ENCODE data around the gene ASCC3. TPM values are rescaled to one million over a fixed set of nuclear protein-coding genes. Genes with fewer than 3 reads are reported as not detected.
A peak's percentile ranks its signal among the peaks of the same experiment; 100 is the strongest.

ASCC3 gene
- total RNA-seq, 1 donor from 2014 or later = 57.9 TPM

- Mint-ChIP-seq H3K9me3 (ENCODE audit: unreplicated experiment) (no peaks in the 10 kb centered on the region), H3K4me1 (ENCODE audit: unreplicated experiment) (no peaks in the 10 kb centered on the region), H3K27me3 (ENCODE audit: unreplicated experiment) (no peaks in the 10 kb centered on the region), H3K4me3 (ENCODE audit: unreplicated experiment) (no peak overlapping the region), H3K27ac (ENCODE audit: unreplicated experiment) (no peak overlapping the region), H3K36me3 (ENCODE audit: low read depth, unreplicated experiment) (no peaks in the 10 kb centered on the region)
- TF ChIP-seq, protein P1, sequence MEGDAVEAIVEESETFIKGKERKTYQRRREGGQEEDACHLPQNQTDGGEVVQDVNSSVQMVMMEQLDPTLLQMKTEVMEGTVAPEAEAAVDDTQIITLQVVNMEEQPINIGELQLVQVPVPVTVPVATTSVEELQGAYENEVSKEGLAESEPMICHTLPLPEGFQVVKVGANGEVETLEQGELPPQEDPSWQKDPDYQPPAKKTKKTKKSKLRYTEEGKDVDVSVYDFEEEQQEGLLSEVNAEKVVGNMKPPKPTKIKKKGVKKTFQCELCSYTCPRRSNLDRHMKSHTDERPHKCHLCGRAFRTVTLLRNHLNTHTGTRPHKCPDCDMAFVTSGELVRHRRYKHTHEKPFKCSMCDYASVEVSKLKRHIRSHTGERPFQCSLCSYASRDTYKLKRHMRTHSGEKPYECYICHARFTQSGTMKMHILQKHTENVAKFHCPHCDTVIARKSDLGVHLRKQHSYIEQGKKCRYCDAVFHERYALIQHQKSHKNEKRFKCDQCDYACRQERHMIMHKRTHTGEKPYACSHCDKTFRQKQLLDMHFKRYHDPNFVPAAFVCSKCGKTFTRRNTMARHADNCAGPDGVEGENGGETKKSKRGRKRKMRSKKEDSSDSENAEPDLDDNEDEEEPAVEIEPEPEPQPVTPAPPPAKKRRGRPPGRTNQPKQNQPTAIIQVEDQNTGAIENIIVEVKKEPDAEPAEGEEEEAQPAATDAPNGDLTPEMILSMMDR (IDR thresholded peaks at IDR 0.05; ENCODE audit: unreplicated experiment) = no peak
- no peak for DNase-seq (ENCODE audit: low spot score)
Observed at GRCh38 chr6:100724696-100725095, 156.4 kb downstream of the ASCC3 start.

DNA sequence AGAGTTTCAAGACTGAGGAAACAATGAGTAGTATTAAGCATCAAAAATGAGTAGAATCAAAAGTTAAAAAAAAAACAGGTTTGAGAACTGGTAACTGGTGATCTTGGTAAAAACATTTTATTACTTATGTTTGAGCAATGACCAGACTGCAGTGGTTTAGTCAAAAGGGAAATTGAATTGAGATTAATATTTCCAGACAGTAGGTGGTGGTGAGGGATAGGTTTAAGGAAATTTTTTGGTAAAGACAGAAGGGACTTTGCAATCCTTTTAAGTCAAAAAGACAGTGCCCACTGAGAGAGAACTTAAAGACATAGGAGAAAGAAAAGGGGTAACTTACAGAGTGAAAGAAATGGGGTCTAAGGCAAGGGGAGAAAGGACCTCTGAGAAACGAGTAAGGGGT, 156.9 kb downstream of the ASCC3 start:
- no peak for DNase-seq (ENCODE audit: low spot score)
- Mint-ChIP-seq H3K27ac (ENCODE audit: unreplicated experiment) (no peak overlapping the region), H3K27me3 (ENCODE audit: unreplicated experiment) (no peaks in the 10 kb centered on the region), H3K9me3 (ENCODE audit: unreplicated experiment) (no peaks in the 10 kb centered on the region), H3K36me3 (ENCODE audit: low read depth, unreplicated experiment) (no peaks in the 10 kb centered on the region), H3K4me3 (ENCODE audit: unreplicated experiment) (no peak overlapping the region), H3K4me1 (ENCODE audit: unreplicated experiment) (no peaks in the 10 kb centered on the region)
- TF ChIP-seq, protein P1 (IDR thresholded peaks at IDR 0.05; ENCODE audit: unreplicated experiment) = no peak

DNA sequence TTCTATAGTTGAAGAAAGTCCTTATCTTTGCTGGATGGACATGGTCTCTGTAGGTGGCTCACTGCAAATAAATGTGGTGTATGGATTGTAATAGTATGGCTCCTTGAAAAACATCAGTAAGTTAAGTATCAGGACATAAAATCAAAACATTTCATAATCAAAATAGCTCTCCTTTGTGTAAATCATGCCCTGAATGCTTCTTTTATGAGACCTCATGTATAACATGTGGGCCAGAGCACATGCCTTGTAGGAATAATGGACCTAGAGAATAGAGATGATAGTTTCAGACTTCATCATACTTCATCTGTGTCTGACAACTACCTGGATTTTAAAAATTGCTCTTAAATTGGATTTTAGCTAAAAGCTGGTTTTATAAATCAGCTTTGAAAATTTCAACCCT, 159.9 kb downstream of the ASCC3 start:
- no peak for DNase-seq (ENCODE audit: low spot score)
- Mint-ChIP-seq H3K27me3 (ENCODE audit: unreplicated experiment) (no peaks in the 10 kb centered on the region), H3K4me1 (ENCODE audit: unreplicated experiment) (no peaks in the 10 kb centered on the region), H3K4me3 (ENCODE audit: unreplicated experiment) (no peak overlapping the region), H3K27ac (ENCODE audit: unreplicated experiment) (no peak overlapping the region), H3K9me3 (ENCODE audit: unreplicated experiment) (no peaks in the 10 kb centered on the region), H3K36me3 (ENCODE audit: low read depth, unreplicated experiment) (no peaks in the 10 kb centered on the region)
- TF ChIP-seq, protein P1 (IDR thresholded peaks at IDR 0.05; ENCODE audit: unreplicated experiment) = no peak

DNA sequence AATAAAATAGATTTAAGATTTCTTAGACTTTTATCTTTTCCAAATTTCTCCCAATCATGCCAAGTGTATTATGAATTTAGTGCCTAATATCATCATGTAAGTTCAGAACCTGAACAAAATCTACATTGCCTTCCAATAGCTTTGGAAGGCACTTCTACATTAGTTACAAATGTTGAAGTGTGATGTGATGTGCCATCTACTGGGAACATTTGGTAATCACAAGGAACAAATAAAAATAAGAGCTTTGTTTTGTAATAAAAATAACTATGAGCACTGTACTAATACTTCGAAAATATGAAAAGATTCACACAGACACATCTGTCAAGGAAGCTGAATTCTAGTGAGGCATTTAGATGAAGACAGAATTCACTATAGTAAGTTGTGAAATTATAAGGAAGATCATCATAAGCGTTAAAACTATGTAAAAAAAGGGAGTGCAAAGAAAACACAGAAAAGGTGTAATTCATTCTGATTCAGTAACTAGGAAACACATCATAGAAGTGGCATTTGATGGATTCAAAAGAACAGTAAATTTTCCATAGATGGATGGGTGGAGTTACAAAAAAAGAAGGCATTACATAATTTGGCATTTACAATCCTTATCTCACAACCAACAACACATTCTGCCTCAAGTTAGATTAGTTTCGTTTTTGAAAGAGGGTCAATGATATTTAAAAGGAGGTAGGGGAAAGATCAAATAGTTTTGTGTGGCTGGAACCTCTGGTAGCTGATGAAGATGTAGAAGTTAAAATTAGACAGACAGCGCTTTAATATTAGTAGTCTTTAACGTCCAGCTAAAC, 161.0 kb downstream of the ASCC3 start:
- Mint-ChIP-seq H3K27me3 (ENCODE audit: unreplicated experiment) (no peaks in the 10 kb centered on the region), H3K36me3 (ENCODE audit: low read depth, unreplicated experiment) (no peaks in the 10 kb centered on the region), H3K9me3 (ENCODE audit: unreplicated experiment) (no peaks in the 10 kb centered on the region), H3K4me3 (ENCODE audit: unreplicated experiment) (no peak overlapping the region), H3K27ac (ENCODE audit: unreplicated experiment) (no peak overlapping the region), H3K4me1 (ENCODE audit: unreplicated experiment) (no peaks in the 10 kb centered on the region)
- TF ChIP-seq, protein P1 (IDR thresholded peaks at IDR 0.05; ENCODE audit: unreplicated experiment) = peak; percentile 63
- no peak for DNase-seq (ENCODE audit: low spot score)

DNA sequence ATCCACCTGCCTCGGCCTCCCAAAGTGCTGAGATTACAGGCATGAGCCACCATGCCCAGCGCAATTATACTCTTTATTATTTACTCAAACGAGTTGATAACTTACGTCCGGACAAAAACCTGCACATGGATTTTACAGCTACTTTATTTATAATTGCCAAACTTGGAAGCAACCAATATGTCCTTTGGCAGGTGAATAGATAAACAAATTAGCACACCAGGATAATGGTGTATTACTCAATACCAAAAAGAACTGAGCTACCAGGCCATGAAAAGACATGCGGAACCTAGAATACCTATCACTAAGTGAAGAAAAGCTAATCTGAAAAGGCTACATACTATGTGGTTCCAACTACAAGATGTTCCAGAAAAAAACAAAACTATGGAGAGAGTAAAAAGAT, 168.1 kb downstream of the ASCC3 start:
- Mint-ChIP-seq H3K9me3 (ENCODE audit: unreplicated experiment) (no peaks in the 10 kb centered on the region), H3K27ac (ENCODE audit: unreplicated experiment) (no peak overlapping the region), H3K27me3 (ENCODE audit: unreplicated experiment) (no peaks in the 10 kb centered on the region), H3K4me1 (ENCODE audit: unreplicated experiment) (no peaks in the 10 kb centered on the region), H3K4me3 (ENCODE audit: unreplicated experiment) (no peak overlapping the region), H3K36me3 (ENCODE audit: low read depth, unreplicated experiment) (no peaks in the 10 kb centered on the region)
- DNase-seq (ENCODE audit: low spot score) = no peak
- TF ChIP-seq, protein P1 (IDR thresholded peaks at IDR 0.05; ENCODE audit: unreplicated experiment) = no peak

Data from endothelial cell (in vitro differentiated cells).